ENCODE data around the gene ARF3. TPM values are rescaled to one million over a fixed set of nuclear protein-coding genes. Genes with fewer than 3 reads are reported as not detected.

Gene ARF3
- total RNA-seq, 1 experiment from 2014 or later = 256 TPM

- POLR2A ChIA-PET = no interaction called here
- Mint-ChIP-seq H3K27me3 (ENCODE audit: low read depth) (no peaks in the 10 kb centered on the region), H3K9me3 (no peaks in the 10 kb centered on the region), H3K4me1 (no peaks in the 10 kb centered on the region), H3K36me3 (peaks cover 60% of the 10 kb centered on the region), H3K4me3 (no peak overlapping the region), H3K27ac (no peak overlapping the region)
- CTCF ChIA-PET = interaction anchor here (1.3 to 2.1 kb wide), 2 partner anchors 30 to 81 kb away, joined by 3 to 11 read pairs; a partner anchor contains a TSS
- ATAC-seq (peak; percentile 35; the same call in 1 of the 2 replicates), DNase-seq (ENCODE audit: low spot score) (no peak)
- TF ChIP-seq SMAD3 (CRISPR knock-in tag; IDR thresholded peaks at IDR 0.05; ENCODE audit: borderline replicate concordance) (no peak), USF1 (CRISPR knock-in tag; IDR thresholded peaks at IDR 0.05) (no peak), SP1 (CRISPR knock-in tag; conservative IDR thresholded peaks at IDR 0.05) (no peak), FOXJ3 (CRISPR knock-in tag; IDR thresholded peaks at IDR 0.05; ENCODE audit: borderline replicate concordance) (no peak), GRHL2 (CRISPR knock-in tag; IDR thresholded peaks at IDR 0.05; ENCODE audit: insufficient replicate concordance, severe bottlenecking) (no peak), HMGA2 (CRISPR knock-in tag; IDR thresholded peaks at IDR 0.05) (no peak), ATF2 (CRISPR knock-in tag; IDR thresholded peaks at IDR 0.05; ENCODE audit: borderline replicate concordance, low read depth) (no peak), MYBL2 (CRISPR knock-in tag; IDR thresholded peaks at IDR 0.05) (no peak), RELA (CRISPR knock-in tag; IDR thresholded peaks at IDR 0.05; ENCODE audit: borderline replicate concordance) (no peak), TCF7 (CRISPR knock-in tag; IDR thresholded peaks at IDR 0.05; ENCODE audit: low read depth) (no peak), TP53 (CRISPR knock-in tag; IDR thresholded peaks at IDR 0.05) (no peak), ZNF121 (CRISPR knock-in tag; IDR thresholded peaks at IDR 0.05) (no peak)
- TF ChIP-seq, protein P1, sequence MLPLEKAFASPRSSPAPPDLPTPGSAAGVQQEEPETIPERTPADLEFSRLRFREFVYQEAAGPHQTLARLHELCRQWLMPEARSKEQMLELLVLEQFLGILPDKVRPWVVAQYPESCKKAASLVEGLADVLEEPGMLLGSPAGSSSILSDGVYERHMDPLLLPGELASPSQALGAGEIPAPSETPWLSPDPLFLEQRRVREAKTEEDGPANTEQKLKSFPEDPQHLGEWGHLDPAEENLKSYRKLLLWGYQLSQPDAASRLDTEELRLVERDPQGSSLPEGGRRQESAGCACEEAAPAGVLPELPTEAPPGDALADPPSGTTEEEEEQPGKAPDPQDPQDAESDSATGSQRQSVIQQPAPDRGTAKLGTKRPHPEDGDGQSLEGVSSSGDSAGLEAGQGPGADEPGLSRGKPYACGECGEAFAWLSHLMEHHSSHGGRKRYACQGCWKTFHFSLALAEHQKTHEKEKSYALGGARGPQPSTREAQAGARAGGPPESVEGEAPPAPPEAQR (CRISPR knock-in tag; IDR thresholded peaks at IDR 0.05) = no peak
- TF ChIP-seq, protein P2, sequence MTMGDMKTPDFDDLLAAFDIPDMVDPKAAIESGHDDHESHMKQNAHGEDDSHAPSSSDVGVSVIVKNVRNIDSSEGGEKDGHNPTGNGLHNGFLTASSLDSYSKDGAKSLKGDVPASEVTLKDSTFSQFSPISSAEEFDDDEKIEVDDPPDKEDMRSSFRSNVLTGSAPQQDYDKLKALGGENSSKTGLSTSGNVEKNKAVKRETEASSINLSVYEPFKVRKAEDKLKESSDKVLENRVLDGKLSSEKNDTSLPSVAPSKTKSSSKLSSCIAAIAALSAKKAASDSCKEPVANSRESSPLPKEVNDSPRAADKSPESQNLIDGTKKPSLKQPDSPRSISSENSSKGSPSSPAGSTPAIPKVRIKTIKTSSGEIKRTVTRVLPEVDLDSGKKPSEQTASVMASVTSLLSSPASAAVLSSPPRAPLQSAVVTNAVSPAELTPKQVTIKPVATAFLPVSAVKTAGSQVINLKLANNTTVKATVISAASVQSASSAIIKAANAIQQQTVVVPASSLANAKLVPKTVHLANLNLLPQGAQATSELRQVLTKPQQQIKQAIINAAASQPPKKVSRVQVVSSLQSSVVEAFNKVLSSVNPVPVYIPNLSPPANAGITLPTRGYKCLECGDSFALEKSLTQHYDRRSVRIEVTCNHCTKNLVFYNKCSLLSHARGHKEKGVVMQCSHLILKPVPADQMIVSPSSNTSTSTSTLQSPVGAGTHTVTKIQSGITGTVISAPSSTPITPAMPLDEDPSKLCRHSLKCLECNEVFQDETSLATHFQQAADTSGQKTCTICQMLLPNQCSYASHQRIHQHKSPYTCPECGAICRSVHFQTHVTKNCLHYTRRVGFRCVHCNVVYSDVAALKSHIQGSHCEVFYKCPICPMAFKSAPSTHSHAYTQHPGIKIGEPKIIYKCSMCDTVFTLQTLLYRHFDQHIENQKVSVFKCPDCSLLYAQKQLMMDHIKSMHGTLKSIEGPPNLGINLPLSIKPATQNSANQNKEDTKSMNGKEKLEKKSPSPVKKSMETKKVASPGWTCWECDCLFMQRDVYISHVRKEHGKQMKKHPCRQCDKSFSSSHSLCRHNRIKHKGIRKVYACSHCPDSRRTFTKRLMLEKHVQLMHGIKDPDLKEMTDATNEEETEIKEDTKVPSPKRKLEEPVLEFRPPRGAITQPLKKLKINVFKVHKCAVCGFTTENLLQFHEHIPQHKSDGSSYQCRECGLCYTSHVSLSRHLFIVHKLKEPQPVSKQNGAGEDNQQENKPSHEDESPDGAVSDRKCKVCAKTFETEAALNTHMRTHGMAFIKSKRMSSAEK (CRISPR knock-in tag; IDR thresholded peaks at IDR 0.05; ENCODE audit: borderline replicate concordance) = no peak
- TF ChIP-seq, protein P3, sequence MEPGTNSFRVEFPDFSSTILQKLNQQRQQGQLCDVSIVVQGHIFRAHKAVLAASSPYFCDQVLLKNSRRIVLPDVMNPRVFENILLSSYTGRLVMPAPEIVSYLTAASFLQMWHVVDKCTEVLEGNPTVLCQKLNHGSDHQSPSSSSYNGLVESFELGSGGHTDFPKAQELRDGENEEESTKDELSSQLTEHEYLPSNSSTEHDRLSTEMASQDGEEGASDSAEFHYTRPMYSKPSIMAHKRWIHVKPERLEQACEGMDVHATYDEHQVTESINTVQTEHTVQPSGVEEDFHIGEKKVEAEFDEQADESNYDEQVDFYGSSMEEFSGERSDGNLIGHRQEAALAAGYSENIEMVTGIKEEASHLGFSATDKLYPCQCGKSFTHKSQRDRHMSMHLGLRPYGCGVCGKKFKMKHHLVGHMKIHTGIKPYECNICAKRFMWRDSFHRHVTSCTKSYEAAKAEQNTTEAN (CRISPR knock-in tag; IDR thresholded peaks at IDR 0.05) = no peak
- TF ChIP-seq, protein P4, sequence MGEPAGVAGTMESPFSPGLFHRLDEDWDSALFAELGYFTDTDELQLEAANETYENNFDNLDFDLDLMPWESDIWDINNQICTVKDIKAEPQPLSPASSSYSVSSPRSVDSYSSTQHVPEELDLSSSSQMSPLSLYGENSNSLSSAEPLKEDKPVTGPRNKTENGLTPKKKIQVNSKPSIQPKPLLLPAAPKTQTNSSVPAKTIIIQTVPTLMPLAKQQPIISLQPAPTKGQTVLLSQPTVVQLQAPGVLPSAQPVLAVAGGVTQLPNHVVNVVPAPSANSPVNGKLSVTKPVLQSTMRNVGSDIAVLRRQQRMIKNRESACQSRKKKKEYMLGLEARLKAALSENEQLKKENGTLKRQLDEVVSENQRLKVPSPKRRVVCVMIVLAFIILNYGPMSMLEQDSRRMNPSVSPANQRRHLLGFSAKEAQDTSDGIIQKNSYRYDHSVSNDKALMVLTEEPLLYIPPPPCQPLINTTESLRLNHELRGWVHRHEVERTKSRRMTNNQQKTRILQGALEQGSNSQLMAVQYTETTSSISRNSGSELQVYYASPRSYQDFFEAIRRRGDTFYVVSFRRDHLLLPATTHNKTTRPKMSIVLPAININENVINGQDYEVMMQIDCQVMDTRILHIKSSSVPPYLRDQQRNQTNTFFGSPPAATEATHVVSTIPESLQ (CRISPR knock-in tag; IDR thresholded peaks at IDR 0.05) = no peak
These were observed 23.0 kb downstream of the ARF3 start for GRCh38 chr12:48934312-48934706.

Data from WTC11 (cell line).